GM10266 (cell line): ENCODE results near the gene TMEM9.

Source experiments
- DNase-seq: peaks from one replicate; pipeline ENCODE4 v3.0.0; 2012; ENCODE audit errors: extremely low spot score
- TF ChIP-seq, protein P1 (sequence below): IDR thresholded peaks from 2 replicates; pipeline ENCODE4 v1.5.1; 2012; ENCODE audit warnings: mild to moderate bottlenecking, low read depth; ENCODE audit not compliant: control insufficient read depth, insufficient read depth; ENCODE audit errors: missing control alignments

Gene TMEM9

DNA sequence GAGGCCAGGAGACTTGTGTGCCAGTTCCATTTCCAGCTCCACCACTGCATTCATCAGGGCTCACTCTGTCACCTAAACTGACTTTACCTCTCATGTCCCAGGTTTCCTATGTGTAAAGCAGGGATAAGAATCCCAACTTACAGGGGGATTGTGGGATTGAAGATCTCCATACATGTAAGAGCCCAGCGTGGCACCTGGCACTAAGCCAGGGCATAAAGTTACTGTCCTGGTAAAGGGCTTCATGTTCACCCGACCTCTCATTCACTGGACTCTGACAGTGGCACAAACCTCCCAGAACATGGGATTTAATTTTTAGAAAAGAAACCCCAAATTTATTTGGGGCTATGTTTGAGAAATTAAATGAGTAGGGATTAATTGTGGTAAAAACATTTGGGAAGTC is 27.5 kb upstream of the TMEM9 start:
- DNase-seq, result no peak
- TF ChIP-seq, protein P1, sequence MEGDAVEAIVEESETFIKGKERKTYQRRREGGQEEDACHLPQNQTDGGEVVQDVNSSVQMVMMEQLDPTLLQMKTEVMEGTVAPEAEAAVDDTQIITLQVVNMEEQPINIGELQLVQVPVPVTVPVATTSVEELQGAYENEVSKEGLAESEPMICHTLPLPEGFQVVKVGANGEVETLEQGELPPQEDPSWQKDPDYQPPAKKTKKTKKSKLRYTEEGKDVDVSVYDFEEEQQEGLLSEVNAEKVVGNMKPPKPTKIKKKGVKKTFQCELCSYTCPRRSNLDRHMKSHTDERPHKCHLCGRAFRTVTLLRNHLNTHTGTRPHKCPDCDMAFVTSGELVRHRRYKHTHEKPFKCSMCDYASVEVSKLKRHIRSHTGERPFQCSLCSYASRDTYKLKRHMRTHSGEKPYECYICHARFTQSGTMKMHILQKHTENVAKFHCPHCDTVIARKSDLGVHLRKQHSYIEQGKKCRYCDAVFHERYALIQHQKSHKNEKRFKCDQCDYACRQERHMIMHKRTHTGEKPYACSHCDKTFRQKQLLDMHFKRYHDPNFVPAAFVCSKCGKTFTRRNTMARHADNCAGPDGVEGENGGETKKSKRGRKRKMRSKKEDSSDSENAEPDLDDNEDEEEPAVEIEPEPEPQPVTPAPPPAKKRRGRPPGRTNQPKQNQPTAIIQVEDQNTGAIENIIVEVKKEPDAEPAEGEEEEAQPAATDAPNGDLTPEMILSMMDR, result no peak

DNA sequence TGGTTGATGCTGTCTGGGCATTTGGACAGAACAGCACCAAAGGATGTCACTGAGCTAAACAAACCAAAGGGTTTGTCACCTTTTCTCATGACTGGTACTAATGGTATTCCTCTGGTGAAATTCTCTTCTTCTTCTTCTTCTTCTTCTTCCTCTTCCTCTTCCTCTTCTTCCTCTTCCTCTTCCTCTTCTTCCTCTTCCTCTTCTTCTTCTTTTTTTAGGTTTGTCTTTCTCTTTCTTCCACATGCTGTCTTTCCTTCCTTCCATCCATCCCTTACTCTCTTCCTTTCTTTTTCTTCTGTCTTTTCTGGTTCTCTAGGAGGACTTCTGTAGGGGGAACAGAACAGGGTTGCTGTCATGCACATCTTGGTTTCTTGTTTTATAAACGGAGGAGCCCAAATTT is 27.0 kb upstream of the TMEM9 start:
- no peak for DNase-seq
- TF ChIP-seq, protein P1, result no peak

DNA sequence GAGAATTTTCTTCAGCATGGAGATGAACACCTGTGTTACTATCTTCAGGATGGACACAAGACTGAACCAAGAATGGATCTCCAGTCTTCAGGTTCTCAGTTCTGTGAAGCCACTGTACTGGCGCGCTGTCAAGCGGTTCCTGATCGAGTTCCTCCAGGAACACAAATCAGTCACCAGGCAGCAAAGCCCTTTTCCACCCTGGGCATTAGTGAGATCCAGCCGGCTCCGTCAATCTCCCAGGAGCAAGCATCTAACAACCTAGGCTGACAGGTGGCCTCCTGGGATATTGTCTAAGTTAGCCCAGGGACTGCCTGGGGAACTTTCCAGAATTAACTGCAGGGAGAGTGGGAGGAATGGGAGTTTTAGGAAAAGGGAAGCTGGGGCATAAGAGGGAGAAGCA is 26.6 kb upstream of the TMEM9 start:
- TF ChIP-seq, protein P1, result no peak
- DNase-seq, result no peak

DNA sequence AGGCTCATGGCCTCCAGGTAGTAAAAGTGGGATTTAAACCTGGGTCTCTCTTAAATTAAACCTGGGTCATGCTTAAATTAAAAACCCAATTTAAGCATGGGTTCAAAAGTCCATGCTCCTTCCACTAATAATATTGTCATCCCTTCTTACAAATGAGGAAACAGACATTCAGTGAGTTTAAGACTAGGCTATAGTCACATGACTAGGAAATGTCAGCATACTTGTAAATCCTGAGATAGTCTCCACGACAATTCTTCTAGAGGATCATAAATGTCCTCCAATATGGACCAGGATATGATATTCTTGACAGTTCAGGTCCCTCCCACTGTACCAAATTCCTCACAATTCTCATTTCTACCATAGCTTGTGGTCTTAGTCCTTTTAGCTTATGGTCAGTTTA is 25.9 kb upstream of the TMEM9 start:
- TF ChIP-seq, protein P1, result no peak
- no peak for DNase-seq

DNA sequence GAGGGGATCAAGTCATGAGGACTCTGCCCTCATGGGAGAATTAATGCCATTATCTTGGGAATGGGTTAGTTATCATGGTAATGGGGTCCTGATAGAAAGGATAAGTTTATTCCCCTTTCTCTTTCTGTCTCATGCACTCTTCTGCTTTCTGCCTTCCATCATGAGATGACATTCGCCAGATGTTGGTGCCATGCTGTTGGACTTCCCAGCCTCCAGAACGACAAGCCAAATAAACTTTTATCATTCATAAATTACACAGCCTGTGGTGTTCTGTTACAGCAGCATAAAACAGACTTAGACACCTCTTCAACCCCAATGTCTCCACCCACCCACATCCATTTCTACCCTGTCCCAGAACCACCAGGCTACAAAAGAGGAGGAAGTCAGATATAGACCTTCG is 24.4 kb upstream of the TMEM9 start:
- DNase-seq, result no peak
- TF ChIP-seq, protein P1, result no peak

DNA sequence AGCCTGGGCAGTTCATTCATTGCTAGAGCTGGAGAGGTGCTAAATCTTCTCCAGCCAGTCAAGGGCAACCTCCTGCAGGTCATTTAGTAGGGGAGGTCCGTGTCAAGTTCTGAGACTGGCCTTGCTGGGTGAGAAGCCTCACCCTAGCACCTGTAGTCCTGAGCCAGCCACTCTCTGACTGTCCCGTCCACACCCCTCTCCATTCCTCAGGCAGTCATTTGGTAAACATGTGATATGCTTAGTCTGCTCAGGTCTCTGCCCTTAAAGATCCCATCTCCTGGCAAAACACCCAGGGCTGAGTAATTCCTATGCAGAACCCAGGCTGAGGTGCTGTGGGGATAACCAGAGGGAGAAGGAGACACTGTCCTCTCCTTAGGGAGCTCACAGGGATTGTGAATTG is 22.7 kb upstream of the TMEM9 start:
- TF ChIP-seq, protein P1, result no peak
- DNase-seq, result no peak

DNA sequence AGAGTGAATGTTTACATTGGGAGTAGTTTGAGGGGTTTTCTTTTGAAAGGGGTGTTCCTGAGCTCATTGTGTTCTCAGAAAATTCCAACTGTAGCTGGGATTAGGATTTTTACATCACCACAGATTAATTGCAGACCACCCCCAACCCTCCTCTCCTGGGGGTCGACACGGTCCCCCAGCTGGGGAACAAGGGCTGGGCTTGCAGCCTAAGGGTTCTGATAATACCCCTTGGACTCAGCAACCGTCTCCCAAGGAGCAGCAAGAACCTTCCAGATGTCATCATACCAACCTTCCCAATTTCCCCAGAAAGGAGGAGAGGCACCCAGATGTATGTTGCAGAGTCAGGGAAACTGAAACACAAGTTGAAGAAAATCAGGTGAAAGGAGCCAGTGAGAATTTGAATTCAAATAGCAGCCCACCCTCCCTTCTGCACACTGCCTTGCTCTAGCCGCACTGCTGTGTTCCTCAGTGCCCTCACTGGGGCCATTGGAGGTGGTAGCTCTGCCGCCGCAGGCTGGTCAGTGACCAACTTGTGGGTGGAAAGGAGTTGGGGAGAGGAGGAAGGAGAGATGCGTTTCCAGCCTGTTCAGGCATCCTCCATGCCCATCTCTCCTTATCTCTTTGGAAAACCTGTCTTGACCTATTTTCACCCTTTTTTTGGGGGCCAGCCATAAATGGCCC is 21.7 kb upstream of the TMEM9 start:
- TF ChIP-seq, protein P1, result no peak
- DNase-seq, result no peak
